SH-SY5Y (cell line): ENCODE results near the gene PLCXD3.

Source experiments
- GATA2 ChIP-seq: IDR thresholded peaks from 2 replicates; pipeline ENCODE4 v1.6.1; 2011; ENCODE audit warnings: mild to moderate bottlenecking, low read depth, low read length
- GATA3 ChIP-seq: IDR thresholded peaks from 2 replicates; pipeline ENCODE4 v1.6.1; 2011; ENCODE audit warnings: low read depth, mild to moderate bottlenecking, low read length, moderate library complexity

DNA sequence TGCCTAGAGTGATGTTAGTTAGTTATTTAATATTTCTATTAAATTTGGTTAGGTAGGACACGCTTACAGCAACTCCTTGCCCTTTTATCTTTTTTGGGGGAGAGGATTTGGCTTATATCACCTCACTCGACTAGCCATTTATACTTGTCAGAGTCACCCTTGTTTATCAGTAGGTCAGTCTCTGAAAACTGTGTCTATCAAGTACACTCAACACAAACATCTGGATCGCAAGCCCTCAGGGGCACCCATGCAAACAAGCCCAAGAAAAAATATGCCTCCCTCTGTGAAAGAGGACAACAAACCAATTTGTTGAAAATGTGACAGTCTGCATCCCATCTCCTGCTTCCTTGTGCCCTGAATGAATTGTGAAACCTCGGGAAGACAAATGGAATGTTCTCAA is 139.9 kb downstream of the PLCXD3 start:
- TF ChIP-seq GATA2 (peak; percentile 80), GATA3 (no peak)
